Testis (tissue), 2 donors: ENCODE data around the gene PRKAG2.

ENCODE experiments used
- POLR2A ChIP-seq: fragments of 450-650 bp; IDR thresholded peaks from one replicate; pipeline ENCODE4 v1.6.1; 2017; ENCODE audit warnings: antibody characterized with exemption, mild to moderate bottlenecking, moderate library complexity
- TF ChIP-seq, protein P1 (sequence below), 3 experiments: fragments of 450-650 bp in 2 of 3; fragments of 200-600 bp in 1 of 3; sonication (generic) in 1 of 3; IDR thresholded peaks; one replicate each; pipeline ENCODE4 v1.5.1; 2016 to 2019; ENCODE audit warnings: antibody characterized with exemption in 3 of 3, mild to moderate bottlenecking in 2 of 3, moderate library complexity in 1 of 3

DNA sequence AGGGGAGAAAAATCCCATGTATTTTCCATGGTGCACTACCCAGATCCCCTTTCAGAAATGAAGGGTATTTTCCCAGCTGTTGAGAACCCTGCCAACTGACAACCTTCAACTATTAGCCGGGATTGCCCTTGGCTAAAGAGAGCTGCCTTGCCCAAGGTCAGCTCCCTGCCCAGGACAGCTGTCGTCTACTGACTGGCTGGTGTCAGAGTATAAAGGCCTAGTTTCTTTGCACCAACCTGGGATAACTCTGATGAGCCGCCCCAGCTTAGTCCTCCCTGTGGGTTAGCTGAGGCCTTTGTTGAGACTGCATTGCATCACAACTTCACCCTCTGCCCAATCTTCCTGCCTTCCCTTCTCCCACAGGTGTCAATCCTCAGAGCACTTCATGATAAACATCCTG lies 210.0 kb downstream of the PRKAG2 start:
- TF ChIP-seq POLR2A = no peak
- TF ChIP-seq, protein P1, sequence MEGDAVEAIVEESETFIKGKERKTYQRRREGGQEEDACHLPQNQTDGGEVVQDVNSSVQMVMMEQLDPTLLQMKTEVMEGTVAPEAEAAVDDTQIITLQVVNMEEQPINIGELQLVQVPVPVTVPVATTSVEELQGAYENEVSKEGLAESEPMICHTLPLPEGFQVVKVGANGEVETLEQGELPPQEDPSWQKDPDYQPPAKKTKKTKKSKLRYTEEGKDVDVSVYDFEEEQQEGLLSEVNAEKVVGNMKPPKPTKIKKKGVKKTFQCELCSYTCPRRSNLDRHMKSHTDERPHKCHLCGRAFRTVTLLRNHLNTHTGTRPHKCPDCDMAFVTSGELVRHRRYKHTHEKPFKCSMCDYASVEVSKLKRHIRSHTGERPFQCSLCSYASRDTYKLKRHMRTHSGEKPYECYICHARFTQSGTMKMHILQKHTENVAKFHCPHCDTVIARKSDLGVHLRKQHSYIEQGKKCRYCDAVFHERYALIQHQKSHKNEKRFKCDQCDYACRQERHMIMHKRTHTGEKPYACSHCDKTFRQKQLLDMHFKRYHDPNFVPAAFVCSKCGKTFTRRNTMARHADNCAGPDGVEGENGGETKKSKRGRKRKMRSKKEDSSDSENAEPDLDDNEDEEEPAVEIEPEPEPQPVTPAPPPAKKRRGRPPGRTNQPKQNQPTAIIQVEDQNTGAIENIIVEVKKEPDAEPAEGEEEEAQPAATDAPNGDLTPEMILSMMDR (IDR thresholded peaks at IDR 0.05) = no peak
